ENCODE data around the gene MBD6. TPM values are rescaled to one million over a fixed set of nuclear protein-coding genes. Genes with fewer than 3 reads are reported as not detected.
A peak's percentile ranks its signal among the peaks of the same experiment; 100 is the strongest.

MBD6 gene
- total and polyA plus RNA-seq, 2 of the 13 experiments (the other 11 are each of a cell fraction or from before 2014, with no cell fraction given), result 4.1 to 5.9 TPM

DNA sequence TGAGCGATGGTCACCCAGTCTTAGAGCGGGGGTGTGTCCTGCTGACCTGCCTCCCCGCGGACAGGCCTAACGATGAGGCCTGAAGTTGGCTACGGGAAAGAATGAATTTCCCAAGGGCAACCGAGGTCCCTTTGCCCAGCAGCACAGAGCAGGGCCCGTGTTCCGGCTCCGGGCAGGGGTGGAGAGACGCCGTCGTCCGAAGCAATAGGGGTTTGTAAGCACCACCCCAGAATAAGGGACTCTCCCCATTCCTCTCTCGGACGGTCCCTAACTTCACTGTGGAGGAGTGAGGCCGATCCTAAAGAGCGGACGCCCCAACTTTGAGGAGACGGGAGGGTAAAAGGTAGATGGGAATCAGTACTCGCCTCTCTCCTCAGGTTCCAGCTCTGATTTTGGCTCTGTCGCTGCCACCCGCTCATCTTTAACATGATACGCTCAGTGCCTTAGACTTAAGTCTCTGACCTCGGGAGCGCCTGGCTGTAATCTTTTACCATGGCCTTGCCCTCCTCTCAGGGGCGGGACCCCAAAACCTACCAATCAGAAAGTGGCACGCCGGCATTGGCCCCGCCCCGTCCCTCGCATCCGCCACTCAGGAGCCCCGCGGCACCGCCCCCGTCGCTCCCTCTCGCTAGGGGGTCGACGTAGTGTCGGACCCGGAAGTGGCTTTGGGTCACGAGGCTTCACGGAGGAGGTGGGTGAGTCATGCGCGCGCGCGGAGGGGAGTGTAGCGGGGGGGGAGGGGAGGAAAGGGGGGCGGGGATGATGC, 2.4 kb upstream of the MBD6 start, which contains the start of gene DDIT3 (continued):
- TF ChIP-seq, protein P1, sequence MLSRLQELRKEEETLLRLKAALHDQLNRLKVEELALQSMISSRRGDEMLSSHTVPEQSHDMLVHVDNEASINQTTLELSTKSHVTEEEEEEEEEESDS (CRISPR knock-in tag; IDR thresholded peaks at IDR 0.05; ENCODE audit: borderline replicate concordance), result no peak
- no peak for TF ChIP-seq MZF1 (CRISPR knock-in tag; IDR thresholded peaks at IDR 0.05; ENCODE audit: borderline replicate concordance)
- no peak for TF ChIP-seq ZNF75D (CRISPR knock-in tag; IDR thresholded peaks at IDR 0.05; ENCODE audit: borderline replicate concordance)
- TF ChIP-seq TAF1 (CRISPR knock-in tag; IDR thresholded peaks at IDR 0.05), result peak; percentile 92
- peak; percentile 44; the same call in 1 of the 2 replicates for TF ChIP-seq IRF2 (CRISPR knock-in tag; IDR thresholded peaks at IDR 0.05)
- TF ChIP-seq PPARG (CRISPR knock-in tag; conservative IDR thresholded peaks at IDR 0.05), result peak; percentile 49; the same call in 1 of the 2 replicates
- 0 out of 2 replicates have a peak, but pooled peaks have one; percentile 47 for TF ChIP-seq ZNF24 (IDR thresholded peaks at IDR 0.05)
- no peak for TF ChIP-seq SNAI1 (CRISPR knock-in tag; IDR thresholded peaks at IDR 0.05; ENCODE audit: borderline replicate concordance)
- peak; percentile 40 for TF ChIP-seq ZMYM4 (CRISPR knock-in tag; IDR thresholded peaks at IDR 0.05)
- TF ChIP-seq ATF1 (CRISPR knock-in tag; IDR thresholded peaks at IDR 0.05), result peak; percentile 71
- TF ChIP-seq HNRNPK (IDR thresholded peaks at IDR 0.05; ENCODE audit: low read depth, low read length, poor library complexity, severe bottlenecking), result peak; percentile 89
- TF ChIP-seq SMAD3 (CRISPR knock-in tag; IDR thresholded peaks at IDR 0.05), result no peak
- TF ChIP-seq, protein P2, sequence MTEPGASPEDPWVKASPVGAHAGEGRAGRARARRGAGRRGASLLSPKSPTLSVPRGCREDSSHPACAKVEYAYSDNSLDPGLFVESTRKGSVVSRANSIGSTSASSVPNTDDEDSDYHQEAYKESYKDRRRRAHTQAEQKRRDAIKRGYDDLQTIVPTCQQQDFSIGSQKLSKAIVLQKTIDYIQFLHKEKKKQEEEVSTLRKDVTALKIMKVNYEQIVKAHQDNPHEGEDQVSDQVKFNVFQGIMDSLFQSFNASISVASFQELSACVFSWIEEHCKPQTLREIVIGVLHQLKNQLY (CRISPR knock-in tag; IDR thresholded peaks at IDR 0.05), result no peak
- no peak for TF ChIP-seq NR1H2 (CRISPR knock-in tag; IDR thresholded peaks at IDR 0.05; ENCODE audit: borderline replicate concordance, low read depth)
- no peak for TF ChIP-seq ZNF652 (CRISPR knock-in tag; IDR thresholded peaks at IDR 0.05; ENCODE audit: borderline replicate concordance, low read depth)
- TF ChIP-seq ZSCAN9 (CRISPR knock-in tag; IDR thresholded peaks at IDR 0.05; ENCODE audit: borderline replicate concordance), result peak; percentile 58; the same call in 1 of the 2 replicates
- TF ChIP-seq, protein P3, sequence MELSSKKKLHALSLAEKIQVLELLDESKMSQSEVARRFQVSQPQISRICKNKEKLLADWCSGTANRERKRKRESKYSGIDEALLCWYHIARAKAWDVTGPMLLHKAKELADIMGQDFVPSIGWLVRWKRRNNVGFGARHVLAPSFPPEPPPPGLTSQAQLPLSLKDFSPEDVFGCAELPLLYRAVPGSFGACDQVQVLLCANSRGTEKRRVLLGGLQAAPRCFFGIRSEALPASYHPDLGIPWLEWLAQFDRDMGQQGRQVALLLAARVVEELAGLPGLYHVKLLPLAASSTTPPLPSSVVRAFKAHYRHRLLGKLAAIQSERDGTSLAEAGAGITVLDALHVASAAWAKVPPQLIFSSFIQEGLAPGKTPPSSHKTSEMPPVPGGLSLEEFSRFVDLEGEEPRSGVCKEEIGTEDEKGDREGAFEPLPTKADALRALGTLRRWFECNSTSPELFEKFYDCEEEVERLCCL (CRISPR knock-in tag; IDR thresholded peaks at IDR 0.05; ENCODE audit: borderline replicate concordance), result no peak
- peak; percentile 70; the same call in 1 of the 2 replicates for TF ChIP-seq HDAC1 (CRISPR knock-in tag; IDR thresholded peaks at IDR 0.05)
- no peak for TF ChIP-seq KLF11 (CRISPR knock-in tag; IDR thresholded peaks at IDR 0.05)
- TF ChIP-seq ZBTB20 (CRISPR knock-in tag; IDR thresholded peaks at IDR 0.05; ENCODE audit: borderline replicate concordance, low read depth), result peak; percentile 50; the same call in 1 of the 2 replicates
- TF ChIP-seq TCF7L2 (IDR thresholded peaks at IDR 0.05; ENCODE audit: low read depth, low read length), result no peak
- TF ChIP-seq, protein P4, sequence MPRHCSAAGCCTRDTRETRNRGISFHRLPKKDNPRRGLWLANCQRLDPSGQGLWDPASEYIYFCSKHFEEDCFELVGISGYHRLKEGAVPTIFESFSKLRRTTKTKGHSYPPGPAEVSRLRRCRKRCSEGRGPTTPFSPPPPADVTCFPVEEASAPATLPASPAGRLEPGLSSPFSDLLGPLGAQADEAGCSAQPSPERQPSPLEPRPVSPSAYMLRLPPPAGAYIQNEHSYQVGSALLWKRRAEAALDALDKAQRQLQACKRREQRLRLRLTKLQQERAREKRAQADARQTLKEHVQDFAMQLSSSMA (CRISPR knock-in tag; IDR thresholded peaks at IDR 0.05), result no peak
- TF ChIP-seq, protein P5, sequence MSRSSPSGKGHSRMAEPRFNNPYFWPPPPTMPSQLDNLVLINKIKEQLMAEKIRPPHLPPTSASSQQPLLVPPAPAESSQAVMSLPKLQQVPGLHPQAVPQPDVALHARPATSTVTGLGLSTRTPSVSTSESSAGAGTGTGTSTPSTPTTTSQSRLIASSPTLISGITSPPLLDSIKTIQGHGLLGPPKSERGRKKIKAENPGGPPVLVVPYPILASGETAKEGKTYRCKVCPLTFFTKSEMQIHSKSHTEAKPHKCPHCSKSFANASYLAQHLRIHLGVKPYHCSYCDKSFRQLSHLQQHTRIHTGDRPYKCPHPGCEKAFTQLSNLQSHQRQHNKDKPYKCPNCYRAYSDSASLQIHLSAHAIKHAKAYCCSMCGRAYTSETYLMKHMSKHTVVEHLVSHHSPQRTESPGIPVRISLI (CRISPR knock-in tag; IDR thresholded peaks at IDR 0.05; ENCODE audit: borderline replicate concordance), result 0 out of 2 replicates have a peak, but pooled peaks have one; percentile 25
- no peak for TF ChIP-seq HOXA7 (CRISPR knock-in tag; IDR thresholded peaks at IDR 0.05)
- TF ChIP-seq ZNF317 (CRISPR knock-in tag; IDR thresholded peaks at IDR 0.05), result peak; percentile 22; the same call in 1 of the 2 replicates
- TF ChIP-seq GLI4 (CRISPR knock-in tag; IDR thresholded peaks at IDR 0.05; ENCODE audit: borderline replicate concordance), result peak; percentile 95

All from HepG2 (cell line).